Aorta (tissue), 5 donors: ENCODE measurements around the gene GSC2. TPM values are rescaled to one million over a fixed set of nuclear protein-coding genes. Genes with fewer than 3 reads are reported as not detected.

Source experiments
- ATAC-seq: fragments of 200-7000 bp; cut with Tn5 transposase; one replicate; pipeline ENCODE4 v1.9.1; 2022; ENCODE audit warnings: moderate library complexity; ENCODE audit not compliant: low FRiP score
- DNase-seq, 2 donors: peaks; one replicate each; pipeline ENCODE4 v3.0.0-alpha.2; 2020
- H3K27ac ChIP-seq, 2 donors: one replicate each; pipeline ENCODE4 v1.5.1; 2013; ENCODE audit warnings: low read length in 2 of 2, mild to moderate bottlenecking in 2 of 2, moderate library complexity in 2 of 2, control low read depth in 1 of 2, inconsistent platforms in 1 of 2, low read depth in 1 of 2
- H3K27me3 ChIP-seq, 2 donors: one replicate each; pipeline ENCODE4 v1.6.1; 2013; ENCODE audit warnings: control low read depth in 1 of 2, low read length in 1 of 2, mild to moderate bottlenecking in 1 of 2, moderate library complexity in 1 of 2; ENCODE audit not compliant: insufficient read depth in 2 of 2, control insufficient read depth in 1 of 2
- H3K36me3 ChIP-seq, 2 donors: one replicate each; pipeline ENCODE4 v1.6.1; 2013; ENCODE audit warnings: control low read depth in 1 of 2, low read length in 1 of 2, mild to moderate bottlenecking in 1 of 2; ENCODE audit not compliant: insufficient read depth in 2 of 2, control insufficient read depth in 1 of 2
- H3K4me1 ChIP-seq, 2 donors: one replicate each; pipeline ENCODE4 v1.6.1; 2013; ENCODE audit warnings: low read length in 2 of 2, control low read depth in 1 of 2, mild to moderate bottlenecking in 1 of 2, moderate library complexity in 1 of 2; ENCODE audit not compliant: insufficient read depth in 2 of 2, control insufficient read depth in 1 of 2
- H3K4me3 ChIP-seq, 2 donors: one replicate each; pipeline ENCODE4 v1.5.1; 2013; ENCODE audit warnings: low read length in 2 of 2, control low read depth in 1 of 2, mild to moderate bottlenecking in 1 of 2
- H3K9me3 ChIP-seq: one replicate; pipeline ENCODE4 v1.6.1; 2013; ENCODE audit warnings: mild to moderate bottlenecking, low read length; ENCODE audit not compliant: control insufficient read depth
- WGBS, 2 donors: extraction: QIAGEN DNeasy Blood & Tissue Kit; methylation state at CpG; one replicate each; pipeline ENCODE4 v1.1.7; 2013; 5-methylcytosine and 5-hydroxymethylcytosine counted together
- intact Hi-C, 2 donors: fragments of 100-400 bp; cut with DNase I; formaldehyde crosslinking; loops; one replicate each; pipeline versions ENCODE4 v1.14.2 to v1.15.0; 2022
- long read RNA-seq, 2 donors: library from polyadenylated mRNA; unstranded; transcript quantifications; one replicate each; pipeline ENCODE4 v2.0.0, GENCODE V29; 2020 to 2021
- polyA plus RNA-seq, 2 donors: library from polyadenylated mRNA; stranded (reverse); fragments of 200-250 nt; gene quantifications; one replicate each; pipeline ENCODE4 v1.2.3, GENCODE V29; 2013
- total RNA-seq, 2 donors: library from RNA; stranded (reverse); fragmentation: NEBNext Ultra II Directional; extraction: Animal tissue kit (Norgen Biotek cat#: 25700); gene quantifications; one replicate each; pipeline ENCODE4 v1.2.1, GENCODE V29; 2021
- donor health status: healthy with polysubstance abuse.
- donor health status: Bipolar disorder and iron deficiency.
- donor health status: DM: no; HTN: no; CAD: no.
- donor health status: DM: no; HTN: no; CAD: no.
- donor health status: DM: yes; HTN: yes; CAD: no.

The GSC2 gene, protein sequence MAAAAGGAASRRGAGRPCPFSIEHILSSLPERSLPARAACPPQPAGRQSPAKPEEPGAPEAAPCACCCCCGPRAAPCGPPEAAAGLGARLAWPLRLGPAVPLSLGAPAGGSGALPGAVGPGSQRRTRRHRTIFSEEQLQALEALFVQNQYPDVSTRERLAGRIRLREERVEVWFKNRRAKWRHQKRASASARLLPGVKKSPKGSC
- total RNA-seq (not detected), polyA plus RNA-seq (not detected)
- long read RNA-seq, donor 1: 0 reads
- long read RNA-seq, donor 2: 0 reads

DNA sequence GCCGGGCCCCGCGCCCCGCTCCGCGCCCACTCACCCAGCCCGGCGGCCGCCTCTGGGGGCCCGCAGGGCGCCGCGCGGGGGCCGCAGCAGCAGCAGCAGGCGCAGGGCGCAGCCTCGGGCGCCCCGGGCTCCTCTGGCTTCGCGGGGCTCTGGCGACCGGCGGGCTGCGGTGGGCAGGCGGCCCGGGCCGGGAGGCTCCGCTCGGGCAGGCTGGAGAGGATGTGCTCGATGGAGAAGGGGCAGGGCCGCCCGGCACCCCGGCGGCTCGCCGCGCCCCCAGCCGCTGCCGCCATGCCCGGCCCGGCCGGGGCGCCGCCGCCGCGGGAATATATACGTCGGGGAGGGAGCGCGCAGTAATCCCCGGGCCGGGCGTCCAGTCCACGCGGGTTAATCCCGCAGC is at the start of gene GSC2:
GSC2 (minus strand) TSS at position 302 of the 400 bp plus-strand sequence; CDS start at position 293, 9 bp downstream.
- ATAC-seq (no peak), DNase-seq (no peak)
- no peak within 1 kb of the TSS for H3K27ac ChIP-seq
- H3K27me3 ChIP-seq: no peaks in the 10 kb centered on the region
- H3K36me3 ChIP-seq: no peaks in the 10 kb centered on the region
- H3K4me3 ChIP-seq: peak within 1 kb of the TSS; percentile 9 to 31
- H3K9me3 ChIP-seq: no peaks in the 10 kb centered on the region
- intact Hi-C loops: loop anchor here (5.0 to 10.0 kb wide), 2 partner anchors 285 to 477 kb away; partner anchors contain the start of genes HIRA (in 1 of the 2) and MRPL40 (in 1 of the 2)
- H3K4me1 ChIP-seq: no peaks in the 10 kb centered on the region
- 0 to 1% methylated on average over 14 to 59 of the region's 59 CpGs for WGBS, 2 donors

DNA sequence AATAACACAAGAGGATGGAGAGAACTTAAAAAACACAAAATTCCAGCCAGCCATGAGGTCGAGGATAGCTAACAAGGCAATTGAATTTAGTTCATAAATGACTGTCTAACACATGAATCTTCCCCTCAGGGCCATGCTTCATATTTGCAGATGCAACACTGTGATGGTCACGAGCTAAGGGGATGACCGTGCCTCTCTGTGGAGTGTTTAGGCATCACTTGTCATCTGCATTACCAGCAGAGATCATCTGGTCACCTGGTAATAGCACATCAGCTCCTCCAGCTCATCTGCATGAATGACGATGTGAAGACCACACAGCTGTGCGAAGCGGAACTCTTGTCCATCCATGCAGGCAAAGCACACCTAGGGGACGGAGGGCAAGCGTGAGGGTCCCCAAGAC is 49.4 kb upstream of the GSC2 start:
- Histone ChIP-seq H3K36me3 (no peaks in the 10 kb centered on the region), H3K9me3 (no peaks in the 10 kb centered on the region), H3K27ac (no peak overlapping the region), H3K4me1 (no peaks in the 10 kb centered on the region), H3K4me3 (no peak overlapping the region), H3K27me3 (no peaks in the 10 kb centered on the region)
- 94% methylated on average over 8 of the region's 8 CpGs for WGBS, 2 donors
- DNase-seq (peak in 1 of 2 donors; percentile 5), ATAC-seq (no peak)
- intact Hi-C loops: no loop called here

DNA sequence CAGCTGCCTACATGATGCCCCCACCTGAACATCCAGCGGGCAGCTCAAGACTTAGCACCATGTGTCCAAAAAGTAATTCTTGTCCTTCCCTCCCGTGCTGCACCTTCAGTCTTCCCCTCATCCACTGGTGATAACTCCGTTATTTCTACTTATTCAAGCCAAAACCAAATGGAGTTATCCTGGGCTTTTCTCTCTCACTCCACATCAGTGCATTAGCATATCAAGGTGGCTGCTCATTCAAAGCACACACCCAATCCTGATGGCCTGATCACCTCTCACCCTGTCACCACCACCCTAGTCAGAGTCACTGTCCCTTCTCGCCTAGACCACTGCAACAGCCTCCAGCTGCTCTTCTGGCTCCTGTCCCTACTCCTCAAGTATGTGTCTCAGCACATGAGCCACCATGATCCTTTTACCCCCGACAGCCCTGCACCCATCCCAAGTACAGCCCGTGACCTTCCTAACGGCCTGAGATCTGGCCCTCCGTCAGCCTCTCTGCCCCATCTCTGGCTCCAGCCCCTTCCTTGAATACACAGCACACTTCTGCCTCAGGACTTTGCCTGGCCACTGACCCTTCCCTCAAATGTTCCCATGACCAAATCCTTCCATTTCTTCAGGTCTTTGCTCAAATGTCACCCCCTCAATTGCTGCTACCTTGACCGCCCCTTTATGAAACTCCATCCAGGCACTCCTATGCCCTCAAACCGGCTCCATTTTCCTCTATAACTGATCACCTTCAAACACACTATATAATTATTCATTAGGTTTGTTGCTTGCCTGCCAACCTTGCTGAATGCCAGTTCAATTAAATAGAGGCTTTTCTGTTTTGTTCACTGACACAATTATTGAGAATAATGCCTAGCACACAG is 48.1 kb upstream of the GSC2 start:
- Histone ChIP-seq H3K4me3 (no peak overlapping the region), H3K4me1 (no peaks in the 10 kb centered on the region), H3K36me3 (no peaks in the 10 kb centered on the region), H3K9me3 (no peaks in the 10 kb centered on the region), H3K27me3 (no peaks in the 10 kb centered on the region), H3K27ac (no peak overlapping the region)
- 94% methylated on average over 10 of the region's 10 CpGs for WGBS, 2 donors
- ATAC-seq (no peak), DNase-seq (peak in 1 of 2 donors; percentile 23)
- intact Hi-C loops: no loop called here

- intact Hi-C loops: no loop called here
- Histone ChIP-seq H3K9me3 (no peaks in the 10 kb centered on the region), H3K4me1 (no peaks in the 10 kb centered on the region), H3K4me3 (no peak overlapping the region), H3K27ac (no peak overlapping the region), H3K36me3 (no peaks in the 10 kb centered on the region), H3K27me3 (no peaks in the 10 kb centered on the region)
- ATAC-seq: no peak
- DNase-seq: peak in 1 of 2 donors; percentile 28
- WGBS, 2 donors: 80 to 82% methylated on average over 11 of the region's 11 CpGs
Measured at GRCh38 chr22:19196841-19197612, 46.9 kb upstream of the GSC2 start.

- DNase-seq (peak in 1 of 2 donors; percentile 54), ATAC-seq (no peak)
- Histone ChIP-seq H3K36me3 (no peaks in the 10 kb centered on the region), H3K27ac (no peak overlapping the region), H3K4me3 (no peak overlapping the region), H3K27me3 (no peaks in the 10 kb centered on the region), H3K9me3 (no peaks in the 10 kb centered on the region), H3K4me1 (no peaks in the 10 kb centered on the region)
- WGBS, 2 donors: 86 to 91% methylated on average over 22 to 23 of the region's 23 CpGs
- intact Hi-C loops: no loop called here
Measured at GRCh38 chr22:19195796-19196731, 46.0 kb upstream of the GSC2 start.

- intact Hi-C loops: no loop called here
- no peak overlapping the region for H3K27ac ChIP-seq
- H3K4me3 ChIP-seq: no peak overlapping the region
- no peaks in the 10 kb centered on the region for H3K9me3 ChIP-seq
- no peaks in the 10 kb centered on the region for H3K36me3 ChIP-seq
- no peaks in the 10 kb centered on the region for H3K27me3 ChIP-seq
- peak in 1 of 2 donors; percentile 40 for DNase-seq
- no peaks in the 10 kb centered on the region for H3K4me1 ChIP-seq
- 95 to 96% methylated on average over 16 of the region's 16 CpGs for WGBS, 2 donors
- ATAC-seq: no peak
Measured at GRCh38 chr22:19194766-19195536, 44.9 kb upstream of the GSC2 start.

GRCh38 chr22:19193879-19194278 is 43.8 kb upstream of the GSC2 start:
- Histone ChIP-seq H3K4me3 (no peak overlapping the region), H3K36me3 (no peaks in the 10 kb centered on the region), H3K27ac (no peak overlapping the region), H3K9me3 (no peaks in the 10 kb centered on the region), H3K27me3 (no peaks in the 10 kb centered on the region), H3K4me1 (no peaks in the 10 kb centered on the region)
- intact Hi-C loops: no loop called here
- WGBS, 2 donors: 96 to 98% methylated on average over 6 of the region's 6 CpGs
- DNase-seq: peak in 1 of 2 donors; percentile 9
- no peak for ATAC-seq
